Astrocyte (in vitro differentiated cells and primary cell): Measurements from ENCODE around the gene KIF25. TPM values are rescaled to one million over a fixed set of nuclear protein-coding genes. Genes with fewer than 3 reads are reported as not detected.

Experiments
- DNase-seq: peaks from one replicate; pipeline ENCODE4 v3.0.0-alpha.2; 2010; ENCODE audit warnings: low read depth
- FAIRE-seq: peaks from 2 replicates; lab custom pipeline; 2011; peaks lifted over from hg19 to GRCh38; lab: Jason Lieb, UNC
- H2AFZ ChIP-seq: 2 replicates; pipeline ENCODE4 v1.6.0; 2012; ENCODE audit warnings: low read depth, low read length, inconsistent platforms
- H3K27ac ChIP-seq: 2 replicates; pipeline ENCODE4 v1.5.1; 2011; ENCODE audit warnings: low read depth, low read length, inconsistent platforms
- H3K27me3 ChIP-seq: 2 replicates; pipeline ENCODE4 v1.6.0; 2011; ENCODE audit warnings: low read length, inconsistent platforms; ENCODE audit not compliant: insufficient read depth
- H3K36me3 ChIP-seq: 2 replicates; pipeline ENCODE4 v1.5.1; 2011; ENCODE audit warnings: low read length, inconsistent platforms; ENCODE audit not compliant: insufficient read depth
- H3K4me1 ChIP-seq: 2 replicates; pipeline ENCODE4 v1.5.1; 2011; ENCODE audit warnings: low read length, inconsistent platforms; ENCODE audit not compliant: insufficient read depth
- H3K4me2 ChIP-seq: 2 replicates; pipeline ENCODE4 v1.6.0; 2012; ENCODE audit warnings: low read length, inconsistent platforms
- H3K4me3 ChIP-seq: 2 replicates; pipeline ENCODE4 v1.5.1; 2011; ENCODE audit warnings: low read depth, mild to moderate bottlenecking, low read length, inconsistent platforms; ENCODE audit not compliant: insufficient read depth
- H3K79me2 ChIP-seq: 2 replicates; pipeline ENCODE4 v1.6.0; 2012; ENCODE audit warnings: mild to moderate bottlenecking, low read length, inconsistent platforms; ENCODE audit not compliant: insufficient read depth
- H3K9ac ChIP-seq: 2 replicates; pipeline ENCODE4 v1.6.0; 2012; ENCODE audit warnings: mild to moderate bottlenecking, low read length, inconsistent platforms
- H3K9me3 ChIP-seq: 2 replicates; pipeline ENCODE4 v1.5.1; 2012; ENCODE audit warnings: low read depth, mild to moderate bottlenecking, low read length, inconsistent platforms; ENCODE audit not compliant: insufficient read depth
- H4K20me1 ChIP-seq: 2 replicates; pipeline ENCODE4 v1.6.0; 2012; ENCODE audit warnings: low read length, inconsistent platforms; ENCODE audit not compliant: insufficient read depth
- H3K27ac Mint-ChIP-seq: one replicate; pipeline ENCODE4 v1.8.0; 2021; ENCODE audit warnings: mild to moderate bottlenecking, mixed read lengths; ENCODE audit not compliant: unreplicated experiment
- H3K27me3 Mint-ChIP-seq: one replicate; pipeline ENCODE4 v1.8.0; 2021; ENCODE audit warnings: low read depth, mixed read lengths; ENCODE audit not compliant: unreplicated experiment
- H3K36me3 Mint-ChIP-seq: one replicate; pipeline ENCODE4 v1.8.0; 2021; ENCODE audit warnings: low read depth, mixed read lengths; ENCODE audit not compliant: unreplicated experiment
- H3K4me1 Mint-ChIP-seq: one replicate; pipeline ENCODE4 v1.8.0; 2021; ENCODE audit warnings: low read depth, mixed read lengths; ENCODE audit not compliant: unreplicated experiment
- H3K4me3 Mint-ChIP-seq: one replicate; pipeline ENCODE4 v1.8.0; 2021; ENCODE audit warnings: mild to moderate bottlenecking, moderate library complexity, mixed read lengths; ENCODE audit not compliant: unreplicated experiment
- H3K9me3 Mint-ChIP-seq: one replicate; pipeline ENCODE4 v1.8.0; 2021; ENCODE audit warnings: mild to moderate bottlenecking, mixed read lengths; ENCODE audit not compliant: unreplicated experiment
- EZH2 ChIP-seq: IDR thresholded peaks from 2 replicates; pipeline ENCODE4 v1.6.1; 2012; ENCODE audit warnings: mild to moderate bottlenecking, low read length, inconsistent platforms; ENCODE audit not compliant: insufficient read depth
- total RNA-seq: library from RNA; stranded (reverse); gene quantifications from 2 replicates; pipeline ENCODE4 v1.2.1, GENCODE V29; 2021
- TF ChIP-seq, protein P1 (sequence below): IDR thresholded peaks from 2 replicates; pipeline ENCODE4 v1.5.1; 2011; ENCODE audit warnings: low read depth, mild to moderate bottlenecking, inconsistent platforms, low read length, moderate library complexity; ENCODE audit not compliant: insufficient read depth

KIF25 gene
- total RNA-seq, 1 donor from 2014 or later, result not detected

DNA sequence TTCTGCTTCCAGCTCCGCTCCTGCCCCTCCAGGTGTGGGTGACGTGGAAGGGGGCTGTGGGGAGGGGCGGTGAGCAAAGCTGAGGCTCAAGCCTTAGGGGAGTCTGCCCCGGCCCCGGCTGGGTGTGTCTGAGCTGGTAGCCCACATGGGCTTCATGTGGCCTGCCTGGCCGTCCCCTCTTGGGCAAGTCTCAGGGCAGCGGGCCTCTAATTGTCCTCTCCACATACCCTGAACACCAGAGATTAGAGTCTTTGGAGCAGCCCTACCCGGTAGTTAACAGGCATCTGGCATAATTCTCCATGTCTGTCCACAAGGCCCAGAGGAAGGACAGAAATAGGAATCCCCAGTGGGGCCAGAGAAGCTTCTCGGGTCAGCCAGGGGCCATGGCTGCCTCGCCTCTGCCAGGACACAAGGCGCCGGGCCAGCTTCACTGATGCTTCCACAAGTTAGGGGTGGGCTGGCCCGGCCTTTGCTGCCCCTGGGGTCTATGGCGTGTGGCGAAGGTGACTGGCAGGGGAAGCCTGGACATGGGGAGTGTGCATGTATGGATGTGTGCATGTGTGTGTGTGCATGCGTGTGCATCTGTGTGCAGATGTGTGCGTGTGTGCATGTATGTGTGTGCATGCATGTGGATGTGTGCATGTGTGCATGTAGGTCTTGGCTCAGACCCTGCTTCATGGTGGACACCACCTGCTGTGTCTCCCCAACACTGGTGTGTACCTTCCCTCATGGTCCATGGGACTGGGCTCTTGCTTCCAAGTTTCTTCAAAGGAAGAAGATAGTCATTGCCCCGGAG, 57.5 kb downstream of the KIF25 start:
- no peak overlapping the region for H3K27ac Mint-ChIP-seq
- no peak for DNase-seq
- Histone ChIP-seq H3K9ac (no peak overlapping the region), H3K79me2 (no peaks in the 10 kb centered on the region), H3K4me2 (no peak overlapping the region), H3K4me1 (no peaks in the 10 kb centered on the region), H3K27ac (no peak overlapping the region), H3K4me3 (no peak overlapping the region), H3K9me3 (no peaks in the 10 kb centered on the region), H4K20me1 (no peaks in the 10 kb centered on the region), H3K27me3 (no peaks in the 10 kb centered on the region), H2AFZ (no peak overlapping the region), H3K36me3 (no peaks in the 10 kb centered on the region)
- TF ChIP-seq, protein P1, sequence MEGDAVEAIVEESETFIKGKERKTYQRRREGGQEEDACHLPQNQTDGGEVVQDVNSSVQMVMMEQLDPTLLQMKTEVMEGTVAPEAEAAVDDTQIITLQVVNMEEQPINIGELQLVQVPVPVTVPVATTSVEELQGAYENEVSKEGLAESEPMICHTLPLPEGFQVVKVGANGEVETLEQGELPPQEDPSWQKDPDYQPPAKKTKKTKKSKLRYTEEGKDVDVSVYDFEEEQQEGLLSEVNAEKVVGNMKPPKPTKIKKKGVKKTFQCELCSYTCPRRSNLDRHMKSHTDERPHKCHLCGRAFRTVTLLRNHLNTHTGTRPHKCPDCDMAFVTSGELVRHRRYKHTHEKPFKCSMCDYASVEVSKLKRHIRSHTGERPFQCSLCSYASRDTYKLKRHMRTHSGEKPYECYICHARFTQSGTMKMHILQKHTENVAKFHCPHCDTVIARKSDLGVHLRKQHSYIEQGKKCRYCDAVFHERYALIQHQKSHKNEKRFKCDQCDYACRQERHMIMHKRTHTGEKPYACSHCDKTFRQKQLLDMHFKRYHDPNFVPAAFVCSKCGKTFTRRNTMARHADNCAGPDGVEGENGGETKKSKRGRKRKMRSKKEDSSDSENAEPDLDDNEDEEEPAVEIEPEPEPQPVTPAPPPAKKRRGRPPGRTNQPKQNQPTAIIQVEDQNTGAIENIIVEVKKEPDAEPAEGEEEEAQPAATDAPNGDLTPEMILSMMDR, result no peak
- no peak for TF ChIP-seq EZH2
- no peak for FAIRE-seq
- H3K27me3 Mint-ChIP-seq, result peaks cover 39% of the 10 kb centered on the region
- no peaks in the 10 kb centered on the region for H3K4me1 Mint-ChIP-seq
- no peaks in the 10 kb centered on the region for H3K9me3 Mint-ChIP-seq
- no peak overlapping the region for H3K4me3 Mint-ChIP-seq
- no peaks in the 10 kb centered on the region for H3K36me3 Mint-ChIP-seq

- DNase-seq (no peak), FAIRE-seq (no peak)
- no peaks in the 10 kb centered on the region for H3K36me3 Mint-ChIP-seq
- no peaks in the 10 kb centered on the region for H3K9me3 Mint-ChIP-seq
- no peaks in the 10 kb centered on the region for H3K4me1 Mint-ChIP-seq
- Histone ChIP-seq H3K4me2 (no peak overlapping the region), H2AFZ (no peak overlapping the region), H3K27me3 (no peaks in the 10 kb centered on the region), H3K4me1 (no peaks in the 10 kb centered on the region), H3K36me3 (no peaks in the 10 kb centered on the region), H3K9ac (no peak overlapping the region), H3K79me2 (no peaks in the 10 kb centered on the region), H3K27ac (no peak overlapping the region), H3K9me3 (no peaks in the 10 kb centered on the region), H4K20me1 (no peaks in the 10 kb centered on the region), H3K4me3 (no peak overlapping the region)
- peaks cover 41% of the 10 kb centered on the region for H3K27me3 Mint-ChIP-seq
- TF ChIP-seq, protein P1, result no peak
- no peak for TF ChIP-seq EZH2
- no peak overlapping the region for H3K4me3 Mint-ChIP-seq
- H3K27ac Mint-ChIP-seq, result no peak overlapping the region
These were observed 58.4 kb downstream of the KIF25 start for GRCh38 chr6:168055696-168056489.
